WTC11 (cell line): ENCODE measurements around the gene VEZT.
"Not testable (repeated sequence)": the region's sequence is repeated elsewhere in the genome, so short reads cannot be mapped to it uniquely, and the experiment has no call there.

Source experiments
- CBFB ChIP-seq: sonication (generic); formaldehyde crosslinking; IDR thresholded peaks from 2 replicates; pipeline ENCODE4 v1.8.1; 2022; ENCODE audit warnings: mild to moderate bottlenecking, low read depth, missing genetic modification reagents
- CTCF ChIP-seq: fragments of 200-600 bp; IDR thresholded peaks from 2 replicates; pipeline ENCODE4 v1.8.0; 2022; ENCODE audit warnings: antibody characterized with exemption
- ETV6 ChIP-seq: sonication (generic); formaldehyde crosslinking; IDR thresholded peaks from 2 replicates; pipeline ENCODE4 v1.8.1; 2022; ENCODE audit warnings: mild to moderate bottlenecking, missing genetic modification reagents
- GABPB1 ChIP-seq: sonication (generic); formaldehyde crosslinking; IDR thresholded peaks from 2 replicates; pipeline ENCODE4 v1.8.1; 2023; ENCODE audit warnings: mild to moderate bottlenecking, missing genetic modification reagents
- GRHL2 ChIP-seq: fragments of 250-450 bp; sonication (Bioruptor Pico); IDR thresholded peaks from 2 replicates; pipeline ENCODE4 v1.8.0; 2022; ENCODE audit warnings: mild to moderate bottlenecking, moderate library complexity; ENCODE audit not compliant: insufficient replicate concordance, severe bottlenecking
- NR1H2 ChIP-seq: sonication (generic); formaldehyde crosslinking; IDR thresholded peaks from 2 replicates; pipeline ENCODE4 v1.9.0; 2021; ENCODE audit warnings: mild to moderate bottlenecking, moderate library complexity, missing genetic modification reagents
- SOX15 ChIP-seq: fragments of 250-450 bp; sonication (Bioruptor Pico); IDR thresholded peaks from 2 replicates; pipeline ENCODE4 v1.9.0; 2021; ENCODE audit warnings: mild to moderate bottlenecking
- ZNF281 ChIP-seq: sonication (generic); formaldehyde crosslinking; IDR thresholded peaks from 2 replicates; pipeline ENCODE4 v1.8.0; 2023; ENCODE audit warnings: mild to moderate bottlenecking, missing genetic modification reagents
- TF ChIP-seq, protein P1 (sequence below): sonication (generic); formaldehyde crosslinking; IDR thresholded peaks from 2 replicates; pipeline ENCODE4 v1.8.1; 2023; ENCODE audit warnings: mild to moderate bottlenecking, missing genetic modification reagents, borderline replicate concordance

- TF ChIP-seq CBFB (CRISPR knock-in tag); CTCF; NR1H2; GABPB1; ETV6 (CRISPR knock-in tag); GRHL2 (CRISPR knock-in tag); SOX15 (CRISPR knock-in tag); ZNF281 (CRISPR knock-in tag): not testable (repeated sequence)
- TF ChIP-seq, protein P1, sequence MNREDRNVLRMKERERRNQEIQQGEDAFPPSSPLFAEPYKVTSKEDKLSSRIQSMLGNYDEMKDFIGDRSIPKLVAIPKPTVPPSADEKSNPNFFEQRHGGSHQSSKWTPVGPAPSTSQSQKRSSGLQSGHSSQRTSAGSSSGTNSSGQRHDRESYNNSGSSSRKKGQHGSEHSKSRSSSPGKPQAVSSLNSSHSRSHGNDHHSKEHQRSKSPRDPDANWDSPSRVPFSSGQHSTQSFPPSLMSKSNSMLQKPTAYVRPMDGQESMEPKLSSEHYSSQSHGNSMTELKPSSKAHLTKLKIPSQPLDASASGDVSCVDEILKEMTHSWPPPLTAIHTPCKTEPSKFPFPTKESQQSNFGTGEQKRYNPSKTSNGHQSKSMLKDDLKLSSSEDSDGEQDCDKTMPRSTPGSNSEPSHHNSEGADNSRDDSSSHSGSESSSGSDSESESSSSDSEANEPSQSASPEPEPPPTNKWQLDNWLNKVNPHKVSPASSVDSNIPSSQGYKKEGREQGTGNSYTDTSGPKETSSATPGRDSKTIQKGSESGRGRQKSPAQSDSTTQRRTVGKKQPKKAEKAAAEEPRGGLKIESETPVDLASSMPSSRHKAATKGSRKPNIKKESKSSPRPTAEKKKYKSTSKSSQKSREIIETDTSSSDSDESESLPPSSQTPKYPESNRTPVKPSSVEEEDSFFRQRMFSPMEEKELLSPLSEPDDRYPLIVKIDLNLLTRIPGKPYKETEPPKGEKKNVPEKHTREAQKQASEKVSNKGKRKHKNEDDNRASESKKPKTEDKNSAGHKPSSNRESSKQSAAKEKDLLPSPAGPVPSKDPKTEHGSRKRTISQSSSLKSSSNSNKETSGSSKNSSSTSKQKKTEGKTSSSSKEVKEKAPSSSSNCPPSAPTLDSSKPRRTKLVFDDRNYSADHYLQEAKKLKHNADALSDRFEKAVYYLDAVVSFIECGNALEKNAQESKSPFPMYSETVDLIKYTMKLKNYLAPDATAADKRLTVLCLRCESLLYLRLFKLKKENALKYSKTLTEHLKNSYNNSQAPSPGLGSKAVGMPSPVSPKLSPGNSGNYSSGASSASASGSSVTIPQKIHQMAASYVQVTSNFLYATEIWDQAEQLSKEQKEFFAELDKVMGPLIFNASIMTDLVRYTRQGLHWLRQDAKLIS (CRISPR knock-in tag), result not testable (repeated sequence)
Measured at GRCh38 chr12:95196875-95197569, 20.6 kb upstream of the VEZT start.
